Uterus (tissue), 2 donors: ENCODE results near the gene TCF3.

Source experiments
- CTCF ChIP-seq, 4 experiments: fragments of 200-600 bp in 2 of 4; fragments of 450-650 bp in 2 of 4; sonication (generic) in 2 of 4; IDR thresholded peaks; one replicate each; pipeline ENCODE4 v1.5.1; 2016 to 2019; ENCODE audit warnings: antibody characterized with exemption in 4 of 4, mild to moderate bottlenecking in 2 of 4, moderate library complexity in 1 of 4
- POLR2A ChIP-seq, 2 donors: fragments of 450-650 bp; IDR thresholded peaks; one replicate each; pipeline ENCODE4 v1.6.1; 2016; ENCODE audit warnings: antibody characterized with exemption in 2 of 2, mild to moderate bottlenecking in 1 of 2, moderate library complexity in 1 of 2

- TF ChIP-seq CTCF (IDR thresholded peaks at IDR 0.05) (no peak), POLR2A (IDR thresholded peaks at IDR 0.05) (no peak)
Measured at GRCh38 chr19:1561236-1561842, 91.1 kb downstream of the TCF3 start.
